HEK293 (cell line): ENCODE data around the gene TRNT1.

Experiments used
- GLI4 ChIP-seq: fragments of 450-650 bp; formaldehyde crosslinking; IDR thresholded peaks from 2 replicates; pipeline ENCODE4 v1.5.1; 2016; ENCODE audit warnings: missing biosample characterization, missing genetic modification characterization
- SP2 ChIP-seq: fragments of 450-650 bp; formaldehyde crosslinking; IDR thresholded peaks from 2 replicates; pipeline ENCODE4 v1.5.1; 2016; ENCODE audit warnings: missing biosample characterization, missing genetic modification characterization
- ZNF132 ChIP-seq: fragments of 450-650 bp; formaldehyde crosslinking; IDR thresholded peaks from 2 replicates; pipeline ENCODE4 v1.5.1; 2017; ENCODE audit warnings: missing biosample characterization, missing genetic modification characterization, borderline replicate concordance
- ZNF175 ChIP-seq: fragments of 450-650 bp; formaldehyde crosslinking; IDR thresholded peaks from 2 replicates; pipeline ENCODE4 v1.5.1; 2016; ENCODE audit warnings: missing biosample characterization, missing genetic modification characterization
- ZNF513 ChIP-seq: fragments of 450-650 bp; IDR thresholded peaks from 2 replicates; pipeline ENCODE4 v1.5.1; 2018; ENCODE audit warnings: missing biosample characterization, missing genetic modification characterization
- TF ChIP-seq, protein P1 (sequence below): fragments of 450-650 bp; formaldehyde crosslinking; IDR thresholded peaks from 2 replicates; pipeline ENCODE4 v1.5.1; 2016; ENCODE audit warnings: missing biosample characterization, missing genetic modification characterization

DNA sequence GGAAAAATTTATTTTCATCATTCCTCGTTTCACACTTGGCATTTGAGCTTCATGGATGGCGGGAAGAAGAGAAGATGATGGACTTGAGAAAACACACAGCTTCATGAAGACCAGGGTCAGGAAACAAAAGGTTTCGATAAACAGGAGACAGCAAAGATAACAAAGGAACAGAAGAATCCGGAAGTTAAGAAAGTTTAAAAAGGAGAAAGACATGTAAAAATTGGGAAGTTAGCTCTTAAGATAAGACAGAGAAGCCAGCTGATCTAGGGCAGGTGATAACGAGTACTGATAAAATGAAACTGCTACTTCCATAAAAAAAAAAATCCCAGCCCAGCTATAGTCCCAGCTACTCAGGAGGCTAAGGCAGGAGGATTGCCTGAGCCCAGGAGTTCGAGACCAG is 40.5 kb upstream of the TRNT1 start:
- TF ChIP-seq ZNF132 (no peak), ZNF513 (no peak), ZNF175 (no peak), SP2 (no peak), GLI4 (tag by site-specific recombination) (no peak)
- TF ChIP-seq, protein P1, sequence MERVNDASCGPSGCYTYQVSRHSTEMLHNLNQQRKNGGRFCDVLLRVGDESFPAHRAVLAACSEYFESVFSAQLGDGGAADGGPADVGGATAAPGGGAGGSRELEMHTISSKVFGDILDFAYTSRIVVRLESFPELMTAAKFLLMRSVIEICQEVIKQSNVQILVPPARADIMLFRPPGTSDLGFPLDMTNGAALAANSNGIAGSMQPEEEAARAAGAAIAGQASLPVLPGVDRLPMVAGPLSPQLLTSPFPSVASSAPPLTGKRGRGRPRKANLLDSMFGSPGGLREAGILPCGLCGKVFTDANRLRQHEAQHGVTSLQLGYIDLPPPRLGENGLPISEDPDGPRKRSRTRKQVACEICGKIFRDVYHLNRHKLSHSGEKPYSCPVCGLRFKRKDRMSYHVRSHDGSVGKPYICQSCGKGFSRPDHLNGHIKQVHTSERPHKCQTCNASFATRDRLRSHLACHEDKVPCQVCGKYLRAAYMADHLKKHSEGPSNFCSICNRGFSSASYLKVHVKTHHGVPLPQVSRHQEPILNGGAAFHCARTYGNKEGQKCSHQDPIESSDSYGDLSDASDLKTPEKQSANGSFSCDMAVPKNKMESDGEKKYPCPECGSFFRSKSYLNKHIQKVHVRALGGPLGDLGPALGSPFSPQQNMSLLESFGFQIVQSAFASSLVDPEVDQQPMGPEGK (tag by site-specific recombination) = no peak
